Liver (tissue), 9 donors: Measurements from ENCODE around the gene SLC6A12. TPM values are rescaled to one million over a fixed set of nuclear protein-coding genes. Genes with fewer than 3 reads are reported as not detected.

Experiments
- DNase-seq: peaks from one replicate; pipeline ENCODE4 v3.0.0-alpha.2; 2017; ENCODE audit warnings: low spot score
- H3K27ac ChIP-seq, 2 donors: one replicate each; pipeline ENCODE4 v1.7.0; 2013; ENCODE audit warnings: inconsistent platforms in 2 of 2, low read length in 2 of 2, control low read depth in 1 of 2, low read depth in 1 of 2, mild to moderate bottlenecking in 1 of 2
- H3K27me3 ChIP-seq, 4 donors: one replicate each; pipeline versions ENCODE4 v1.6.1 to v1.7.0; 2013; ENCODE audit warnings: low read length in 3 of 4, inconsistent platforms in 1 of 4, mild to moderate bottlenecking in 1 of 4, moderate library complexity in 1 of 4; ENCODE audit not compliant: control insufficient read depth in 4 of 4, insufficient read depth in 4 of 4
- H3K36me3 ChIP-seq, 4 donors: one replicate each; pipeline versions ENCODE4 v1.6.1 to v1.7.0; 2013; ENCODE audit warnings: low read length in 3 of 4, mild to moderate bottlenecking in 3 of 4, low read depth in 1 of 4, moderate library complexity in 1 of 4; ENCODE audit not compliant: control insufficient read depth in 4 of 4, insufficient read depth in 3 of 4
- H3K4me1 ChIP-seq, 4 donors: one replicate each; pipeline versions ENCODE4 v1.6.1 to v1.7.0; 2013; ENCODE audit warnings: low read length in 3 of 4, mild to moderate bottlenecking in 3 of 4, moderate library complexity in 1 of 4; ENCODE audit not compliant: control insufficient read depth in 4 of 4, insufficient read depth in 4 of 4
- H3K4me3 ChIP-seq, 3 donors: one replicate each; pipeline versions ENCODE4 v1.6.1 to v1.7.0; 2013; ENCODE audit warnings: low read length in 3 of 3, control low read depth in 1 of 3, low read depth in 1 of 3, mild to moderate bottlenecking in 1 of 3
- H3K9ac ChIP-seq, 2 donors: one replicate each; pipeline ENCODE4 v1.7.0; 2013; ENCODE audit warnings: low read length in 2 of 2, mild to moderate bottlenecking in 2 of 2, moderate library complexity in 2 of 2, control low read depth in 1 of 2, low read depth in 1 of 2
- H3K9me3 ChIP-seq, 4 donors: one replicate each; pipeline versions ENCODE4 v1.6.1 to v1.7.0; 2013; ENCODE audit warnings: low read length in 3 of 4; ENCODE audit not compliant: control insufficient read depth in 4 of 4
- FOXA2 ChIP-seq: IDR thresholded peaks from 2 replicates; pipeline ENCODE4 v1.6.1; 2016; ENCODE audit warnings: antibody characterized with exemption
- HNF4A ChIP-seq, 2 donors: conservative IDR thresholded peaks; 2 replicates each; pipeline ENCODE4 v1.6.1; 2016; ENCODE audit warnings: antibody characterized with exemption in 2 of 2, mild to moderate bottlenecking in 2 of 2
- HNF4G ChIP-seq: IDR thresholded peaks from 2 replicates; pipeline ENCODE4 v1.6.1; 2016; ENCODE audit warnings: antibody characterized with exemption
- JUND ChIP-seq, 2 donors: IDR thresholded peaks; 2 replicates each; pipeline ENCODE4 v1.6.1; 2016; ENCODE audit warnings: antibody characterized with exemption in 2 of 2
- NR2F2 ChIP-seq: IDR thresholded peaks from 2 replicates; pipeline ENCODE4 v1.6.1; 2016; ENCODE audit warnings: antibody characterized with exemption
- RAD21 ChIP-seq, 2 donors: IDR thresholded peaks; 2 replicates each; pipeline ENCODE4 v1.6.1; 2016; ENCODE audit warnings: antibody characterized with exemption in 2 of 2, mild to moderate bottlenecking in 2 of 2
- RXRA ChIP-seq, 2 donors: IDR thresholded peaks; 2 replicates each; pipeline ENCODE4 v1.6.1; 2017 to 2018; ENCODE audit warnings: antibody characterized with exemption in 2 of 2, mild to moderate bottlenecking in 1 of 2
- SP1 ChIP-seq: IDR thresholded peaks from 2 replicates; pipeline ENCODE4 v1.6.1; 2018; ENCODE audit warnings: antibody characterized with exemption, mild to moderate bottlenecking
- TAF1 ChIP-seq: conservative IDR thresholded peaks from 2 replicates; pipeline ENCODE4 v1.6.1; 2016; ENCODE audit warnings: antibody characterized with exemption, mild to moderate bottlenecking
- YY1 ChIP-seq: IDR thresholded peaks from 2 replicates; pipeline ENCODE4 v1.6.1; 2016; ENCODE audit warnings: antibody characterized with exemption, mild to moderate bottlenecking
- WGBS: extraction: QIAGEN DNeasy Blood & Tissue Kit; methylation state at CpG from one replicate; pipeline ENCODE4 v1.1.7; 2013; 5-methylcytosine and 5-hydroxymethylcytosine counted together
- polyA plus RNA-seq, 2 donors: library from polyadenylated mRNA; stranded (reverse) in 1 of 2; unstranded in 1 of 2; fragments of 200-250 nt in 1 of 2; fragments of >200 nt in 1 of 2; fragmentation: Nextera tagmentation in 1 of 2; extraction: Ambion mirVana in 1 of 2; gene quantifications; one replicate each; pipeline versions ENCODE4 v1.2.1 to v1.2.3, GENCODE V29; 2013 to 2015
- total RNA-seq, 2 donors: library from RNA; depleted of rRNA; stranded (reverse); fragments of >200 nt; gene quantifications; one replicate each; pipeline ENCODE4 v1.2.3, GENCODE V29; 2014
- TF ChIP-seq, protein P1 (sequence below): IDR thresholded peaks from 2 replicates; pipeline ENCODE4 v1.6.1; 2016; ENCODE audit warnings: antibody characterized with exemption
- TF ChIP-seq, protein P2 (sequence below): IDR thresholded peaks from 2 replicates; pipeline ENCODE4 v1.6.1; 2016; ENCODE audit warnings: antibody characterized with exemption
- TF ChIP-seq, protein P3 (sequence below): IDR thresholded peaks from 2 replicates; pipeline ENCODE4 v1.6.1; 2016; ENCODE audit warnings: antibody characterized with exemption, mild to moderate bottlenecking
- TF ChIP-seq, protein P4 (sequence below): IDR thresholded peaks from 2 replicates; pipeline ENCODE4 v1.6.1; 2016; ENCODE audit warnings: antibody characterized with exemption
- TF ChIP-seq, protein P5 (sequence below): fragments of 150-350 bp; IDR thresholded peaks from 2 replicates; pipeline ENCODE4 v1.5.1; 2017; ENCODE audit warnings: improper control_type of control experiment, low read depth, low read length; ENCODE audit not compliant: missing input control
- donor health status: healthy.
- donor health status: healthy.
- donor health status: healthy.
- donor health status: healthy.
- donor health status: healthy.

SLC6A12 gene
- total and polyA plus RNA-seq, 4 donors, result 18.2 to 30.3 (median 23.2) TPM

DNA sequence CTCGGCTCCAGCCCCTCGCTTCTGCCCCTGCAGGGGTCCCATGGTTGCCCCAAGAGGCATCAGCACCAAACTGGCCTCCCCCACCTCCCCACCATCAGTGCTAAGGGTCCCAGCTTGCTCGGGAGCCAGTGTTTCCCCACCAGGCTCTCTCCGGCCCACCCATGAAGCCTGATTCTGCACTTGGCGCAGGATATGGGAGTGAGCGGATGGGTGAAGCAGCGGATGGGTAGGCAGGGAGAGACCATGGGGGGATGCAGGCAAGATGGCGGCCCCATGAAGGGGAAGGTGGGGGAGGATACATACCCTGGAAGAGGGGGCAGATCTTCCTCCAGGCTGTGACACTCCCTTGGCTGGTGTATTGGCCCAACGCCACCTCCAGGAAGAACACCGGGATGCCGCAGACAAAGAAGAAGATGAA, 9.7 kb downstream of the SLC6A12 start:
- Histone ChIP-seq H3K27ac (no peak overlapping the region), H3K36me3 (peaks cover 1 to 46% (median 38%) of the 10 kb centered on the region in 4 donors), H3K4me1 (peaks cover 0 to 13% (median 5%) of the 10 kb centered on the region in 4 donors), H3K27me3 (no peaks in the 10 kb centered on the region), H3K9me3 (no peaks in the 10 kb centered on the region), H3K4me3 (no peak overlapping the region), H3K9ac (no peak overlapping the region)
- TF ChIP-seq, protein P1, sequence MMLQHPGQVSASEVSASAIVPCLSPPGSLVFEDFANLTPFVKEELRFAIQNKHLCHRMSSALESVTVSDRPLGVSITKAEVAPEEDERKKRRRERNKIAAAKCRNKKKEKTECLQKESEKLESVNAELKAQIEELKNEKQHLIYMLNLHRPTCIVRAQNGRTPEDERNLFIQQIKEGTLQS, result no peak
- TF ChIP-seq JUND (IDR thresholded peaks at IDR 0.05), result no peak
- no peak for TF ChIP-seq RXRA (IDR thresholded peaks at IDR 0.05)
- TF ChIP-seq, protein P2, sequence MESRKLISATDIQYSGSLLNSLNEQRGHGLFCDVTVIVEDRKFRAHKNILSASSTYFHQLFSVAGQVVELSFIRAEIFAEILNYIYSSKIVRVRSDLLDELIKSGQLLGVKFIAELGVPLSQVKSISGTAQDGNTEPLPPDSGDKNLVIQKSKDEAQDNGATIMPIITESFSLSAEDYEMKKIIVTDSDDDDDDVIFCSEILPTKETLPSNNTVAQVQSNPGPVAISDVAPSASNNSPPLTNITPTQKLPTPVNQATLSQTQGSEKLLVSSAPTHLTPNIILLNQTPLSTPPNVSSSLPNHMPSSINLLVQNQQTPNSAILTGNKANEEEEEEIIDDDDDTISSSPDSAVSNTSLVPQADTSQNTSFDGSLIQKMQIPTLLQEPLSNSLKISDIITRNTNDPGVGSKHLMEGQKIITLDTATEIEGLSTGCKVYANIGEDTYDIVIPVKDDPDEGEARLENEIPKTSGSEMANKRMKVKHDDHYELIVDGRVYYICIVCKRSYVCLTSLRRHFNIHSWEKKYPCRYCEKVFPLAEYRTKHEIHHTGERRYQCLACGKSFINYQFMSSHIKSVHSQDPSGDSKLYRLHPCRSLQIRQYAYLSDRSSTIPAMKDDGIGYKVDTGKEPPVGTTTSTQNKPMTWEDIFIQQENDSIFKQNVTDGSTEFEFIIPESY, result no peak
- TF ChIP-seq, protein P3, sequence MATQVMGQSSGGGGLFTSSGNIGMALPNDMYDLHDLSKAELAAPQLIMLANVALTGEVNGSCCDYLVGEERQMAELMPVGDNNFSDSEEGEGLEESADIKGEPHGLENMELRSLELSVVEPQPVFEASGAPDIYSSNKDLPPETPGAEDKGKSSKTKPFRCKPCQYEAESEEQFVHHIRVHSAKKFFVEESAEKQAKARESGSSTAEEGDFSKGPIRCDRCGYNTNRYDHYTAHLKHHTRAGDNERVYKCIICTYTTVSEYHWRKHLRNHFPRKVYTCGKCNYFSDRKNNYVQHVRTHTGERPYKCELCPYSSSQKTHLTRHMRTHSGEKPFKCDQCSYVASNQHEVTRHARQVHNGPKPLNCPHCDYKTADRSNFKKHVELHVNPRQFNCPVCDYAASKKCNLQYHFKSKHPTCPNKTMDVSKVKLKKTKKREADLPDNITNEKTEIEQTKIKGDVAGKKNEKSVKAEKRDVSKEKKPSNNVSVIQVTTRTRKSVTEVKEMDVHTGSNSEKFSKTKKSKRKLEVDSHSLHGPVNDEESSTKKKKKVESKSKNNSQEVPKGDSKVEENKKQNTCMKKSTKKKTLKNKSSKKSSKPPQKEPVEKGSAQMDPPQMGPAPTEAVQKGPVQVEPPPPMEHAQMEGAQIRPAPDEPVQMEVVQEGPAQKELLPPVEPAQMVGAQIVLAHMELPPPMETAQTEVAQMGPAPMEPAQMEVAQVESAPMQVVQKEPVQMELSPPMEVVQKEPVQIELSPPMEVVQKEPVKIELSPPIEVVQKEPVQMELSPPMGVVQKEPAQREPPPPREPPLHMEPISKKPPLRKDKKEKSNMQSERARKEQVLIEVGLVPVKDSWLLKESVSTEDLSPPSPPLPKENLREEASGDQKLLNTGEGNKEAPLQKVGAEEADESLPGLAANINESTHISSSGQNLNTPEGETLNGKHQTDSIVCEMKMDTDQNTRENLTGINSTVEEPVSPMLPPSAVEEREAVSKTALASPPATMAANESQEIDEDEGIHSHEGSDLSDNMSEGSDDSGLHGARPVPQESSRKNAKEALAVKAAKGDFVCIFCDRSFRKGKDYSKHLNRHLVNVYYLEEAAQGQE, result no peak
- TF ChIP-seq FOXA2, result no peak
- TF ChIP-seq HNF4G, result no peak
- TF ChIP-seq HNF4A (conservative IDR thresholded peaks at IDR 0.05), result no peak
- TF ChIP-seq, protein P4, sequence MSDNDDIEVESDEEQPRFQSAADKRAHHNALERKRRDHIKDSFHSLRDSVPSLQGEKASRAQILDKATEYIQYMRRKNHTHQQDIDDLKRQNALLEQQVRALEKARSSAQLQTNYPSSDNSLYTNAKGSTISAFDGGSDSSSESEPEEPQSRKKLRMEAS, result no peak
- TF ChIP-seq RAD21 (IDR thresholded peaks at IDR 0.05), result no peak
- TF ChIP-seq, protein P5, sequence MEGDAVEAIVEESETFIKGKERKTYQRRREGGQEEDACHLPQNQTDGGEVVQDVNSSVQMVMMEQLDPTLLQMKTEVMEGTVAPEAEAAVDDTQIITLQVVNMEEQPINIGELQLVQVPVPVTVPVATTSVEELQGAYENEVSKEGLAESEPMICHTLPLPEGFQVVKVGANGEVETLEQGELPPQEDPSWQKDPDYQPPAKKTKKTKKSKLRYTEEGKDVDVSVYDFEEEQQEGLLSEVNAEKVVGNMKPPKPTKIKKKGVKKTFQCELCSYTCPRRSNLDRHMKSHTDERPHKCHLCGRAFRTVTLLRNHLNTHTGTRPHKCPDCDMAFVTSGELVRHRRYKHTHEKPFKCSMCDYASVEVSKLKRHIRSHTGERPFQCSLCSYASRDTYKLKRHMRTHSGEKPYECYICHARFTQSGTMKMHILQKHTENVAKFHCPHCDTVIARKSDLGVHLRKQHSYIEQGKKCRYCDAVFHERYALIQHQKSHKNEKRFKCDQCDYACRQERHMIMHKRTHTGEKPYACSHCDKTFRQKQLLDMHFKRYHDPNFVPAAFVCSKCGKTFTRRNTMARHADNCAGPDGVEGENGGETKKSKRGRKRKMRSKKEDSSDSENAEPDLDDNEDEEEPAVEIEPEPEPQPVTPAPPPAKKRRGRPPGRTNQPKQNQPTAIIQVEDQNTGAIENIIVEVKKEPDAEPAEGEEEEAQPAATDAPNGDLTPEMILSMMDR, result no peak
- no peak for TF ChIP-seq SP1
- no peak for TF ChIP-seq TAF1
- TF ChIP-seq NR2F2, result no peak
- no peak for TF ChIP-seq YY1
- WGBS, result 95% methylated on average over 11 of the region's 11 CpGs
- no peak for DNase-seq
